HCT116 (cell line): ENCODE data around the gene ANTXRL. TPM values are rescaled to one million over a fixed set of nuclear protein-coding genes. Genes with fewer than 3 reads are reported as not detected.

Source experiments
- ATAC-seq: fragments of 200-7000 bp; cut with Tn5 transposase; 2 replicates; pipeline ENCODE4 v1.9.1; 2020; ENCODE audit warnings: mild to moderate bottlenecking, moderate library complexity
- BruUV-seq: library from RNA; stranded (reverse); fragments of 400-500 nt; replicated peaks from 2 replicates; lab custom pipeline; 2021; lab: Mats Ljungman, UMichigan
- CTCF ChIA-PET: fragments of 300-600 bp; sonication (Branson Sonifier 250); formaldehyde crosslinking; loops from one replicate; lab custom pipeline; 2021; ENCODE audit warnings: antibody characterized with exemption; lab: Charles Lee
- POLR2A ChIA-PET: fragments of 300-600, 350-600 bp; sonication (Branson Sonifier 250); formaldehyde crosslinking; loops from one replicate; lab custom pipeline; 2021; ENCODE audit warnings: antibody characterized with exemption; lab: Charles Lee
- RAD21 ChIA-PET, 2 experiments: fragments of 300-600 bp; sonication (Branson Sonifier 250); formaldehyde crosslinking; loops; one replicate each; lab custom pipeline; 2023; ENCODE audit warnings: low total read pairs in 2 of 2; ENCODE audit not compliant: uncharacterized antibody in 2 of 2, unreplicated experiment in 2 of 2, low non-redundant PET in 1 of 2; lab: Charles Lee
- DNase-seq: peaks from one replicate; pipeline ENCODE4 v3.0.0-alpha.2; 2010; ENCODE audit warnings: low read depth, low spot score
- H2AFZ ChIP-seq: fragments of 200-600 bp; shearing (Covaris generic), sonication (generic); 2 replicates; pipeline ENCODE4 v1.6.1; 2017; ENCODE audit warnings: low read depth, mixed run types, mixed read lengths, antibody characterized with exemption, low read length; ENCODE audit not compliant: poor library complexity, severe bottlenecking
- H3K27ac ChIP-seq: 2 replicates; pipeline ENCODE4 v1.5.1; 2012; ENCODE audit warnings: low read depth, low read length
- H3K27me3 ChIP-seq: fragments of 200-600 bp; sonication (generic); 2 replicates; pipeline ENCODE4 v1.6.1; 2016; ENCODE audit warnings: mixed run types, low read length, mixed read lengths; ENCODE audit not compliant: insufficient read depth
- H3K36me3 ChIP-seq, 2 experiments: fragments of 200-500 bp in 1 of 2; fragments of 200-600 bp in 1 of 2; sonication (Bioruptor generic) in 1 of 2; sonication (generic) in 1 of 2; 2 replicates each; pipeline versions ENCODE4 v1.5.1 to v1.6.1; 2014 to 2016; ENCODE audit warnings: low read length in 2 of 2, inconsistent platforms in 1 of 2, mixed read lengths in 1 of 2, mixed run types in 1 of 2; ENCODE audit not compliant: insufficient read depth in 2 of 2, control insufficient read depth in 1 of 2
- H3K4me1 ChIP-seq, 2 experiments: fragments of 200-600 bp in 1 of 2; sonication (generic) in 1 of 2; 2 replicates each; pipeline versions ENCODE4 v1.5.1 to v1.6.1; 2012 to 2017; ENCODE audit warnings: low read length in 2 of 2, inconsistent platforms in 1 of 2, mild to moderate bottlenecking in 1 of 2, mixed read lengths in 1 of 2, mixed run types in 1 of 2, moderate library complexity in 1 of 2; ENCODE audit not compliant: insufficient read depth in 2 of 2, control insufficient read depth in 1 of 2
- H3K4me2 ChIP-seq: fragments of 200-600 bp; sonication (generic); 2 replicates; pipeline ENCODE4 v1.6.1; 2017; ENCODE audit warnings: mixed run types, low read length, mixed read lengths
- H3K4me3 ChIP-seq, 2 experiments: fragments of 200-600 bp in 1 of 2; sonication (generic) in 1 of 2; replicated peaks in 1 of 2; 2 replicates each; pipeline ENCODE4 v1.5.1; 2011 to 2016; ENCODE audit warnings: low read length in 2 of 2, control low read depth in 1 of 2, low read depth in 1 of 2, mild to moderate bottlenecking in 1 of 2, mixed read lengths in 1 of 2, mixed run types in 1 of 2
- H3K79me2 ChIP-seq: fragments of 200-600 bp; sonication (generic); 2 replicates; pipeline ENCODE4 v1.6.1; 2017; ENCODE audit warnings: mild to moderate bottlenecking, mixed run types, low read length, moderate library complexity, mixed read lengths; ENCODE audit not compliant: insufficient read depth
- H3K9ac ChIP-seq: fragments of 200-600 bp; sonication (generic); 2 replicates; pipeline ENCODE4 v1.6.1; 2016; ENCODE audit warnings: low read length, mixed read lengths
- H3K9me2 ChIP-seq: fragments of 200-600 bp; sonication (generic), shearing (Covaris generic); 2 replicates; pipeline ENCODE4 v1.6.1; 2017; ENCODE audit warnings: mixed run types, mild to moderate bottlenecking, moderate library complexity; ENCODE audit not compliant: insufficient read depth
- H3K9me3 ChIP-seq, 2 experiments: fragments of 200-500 bp in 1 of 2; fragments of 200-600 bp in 1 of 2; sonication (Bioruptor generic) in 1 of 2; sonication (generic) in 1 of 2; 2 replicates each; pipeline ENCODE4 v1.6.1; 2014 to 2017; ENCODE audit warnings: low read length in 2 of 2, mixed read lengths in 2 of 2, inconsistent platforms in 1 of 2, low read depth in 1 of 2, mild to moderate bottlenecking in 1 of 2, mixed run types in 1 of 2, moderate library complexity in 1 of 2; ENCODE audit not compliant: control insufficient read depth in 1 of 2, insufficient read depth in 1 of 2
- H4K20me1 ChIP-seq: fragments of 200-600 bp; sonication (generic), shearing (Covaris generic); 2 replicates; pipeline ENCODE4 v1.6.1; 2017; ENCODE audit warnings: mixed run types, mild to moderate bottlenecking, moderate library complexity; ENCODE audit not compliant: insufficient read depth
- ATF3 ChIP-seq: IDR thresholded peaks from 2 replicates; pipeline ENCODE4 v1.6.1; 2012
- CEBPB ChIP-seq: IDR thresholded peaks from 2 replicates; pipeline ENCODE4 v1.6.1; 2012; ENCODE audit warnings: low read depth
- ELF1 ChIP-seq: IDR thresholded peaks from 2 replicates; pipeline ENCODE4 v1.6.1; 2012; ENCODE audit warnings: low read depth, borderline replicate concordance
- EZH2 ChIP-seq: fragments of 200-600 bp; sonication (generic); IDR thresholded peaks from 2 replicates; pipeline ENCODE4 v1.6.1; 2017; ENCODE audit warnings: antibody characterized with exemption, mixed run types
- FOSL1 ChIP-seq: IDR thresholded peaks from 2 replicates; pipeline ENCODE4 v1.6.1; 2012; ENCODE audit warnings: low read depth
- JUND ChIP-seq: IDR thresholded peaks from 2 replicates; pipeline ENCODE4 v1.6.1; 2012
- POLR2AphosphoS5 ChIP-seq: IDR thresholded peaks from 2 replicates; pipeline ENCODE4 v1.6.1; 2011; ENCODE audit warnings: mild to moderate bottlenecking, low read depth, low read length, moderate library complexity
- SIN3A ChIP-seq: IDR thresholded peaks from 2 replicates; pipeline ENCODE4 v1.6.1; 2012; ENCODE audit warnings: low read depth
- SP1 ChIP-seq: IDR thresholded peaks from 2 replicates; pipeline ENCODE4 v1.6.1; 2012; ENCODE audit warnings: low read depth
- TCF7L2 ChIP-seq: IDR thresholded peaks from 2 replicates; pipeline ENCODE4 v1.7.0; 2011; ENCODE audit warnings: borderline replicate concordance, inconsistent platforms; ENCODE audit not compliant: insufficient read depth, insufficient read length; ENCODE audit errors: extremely low read depth
- ZFX ChIP-seq: fragments of 450-650 bp; IDR thresholded peaks from 2 replicates; pipeline ENCODE4 v1.6.1; 2017
- intact Hi-C: fragments of 100-400 bp; cut with micrococcal nuclease; formaldehyde crosslinking; loops from 2 replicates; pipeline ENCODE4 v1.10.0; 2022
- total RNA-seq: library from RNA; stranded (reverse); gene quantifications from one replicate; pipeline ENCODE4 v1.2.1, GENCODE V29; 2021; ENCODE audit not compliant: unreplicated experiment
- TF ChIP-seq, protein P1 (sequence below): IDR thresholded peaks from 2 replicates; pipeline ENCODE4 v1.6.1; 2011; ENCODE audit warnings: mild to moderate bottlenecking, low read length, moderate library complexity; ENCODE audit not compliant: insufficient replicate concordance; ENCODE audit errors: extremely low read depth
- TF ChIP-seq, protein P2 (sequence below), 3 experiments: fragments of 200-600 bp in 1 of 3; sonication (generic) in 1 of 3; IDR thresholded peaks in 2 of 3; conservative IDR thresholded peaks in 1 of 3; 2 replicates each; pipeline ENCODE4 v1.5.1; 2012 to 2017; ENCODE audit warnings: low read depth in 2 of 3, low read length in 2 of 3, antibody characterized with exemption in 1 of 3, borderline replicate concordance in 1 of 3, control low read depth in 1 of 3, mild to moderate bottlenecking in 1 of 3, mixed read lengths in 1 of 3, mixed run types in 1 of 3, moderate library complexity in 1 of 3; ENCODE audit not compliant: insufficient read depth in 1 of 3

The ANTXRL gene
- total RNA-seq, 1 experiment from 2014 or later = not detected

GRCh38 chr10:46319389-46319788 lies 32.6 kb downstream of the ANTXRL start:
- Histone ChIP-seq H3K27ac (no peak overlapping the region), H3K79me2 (no peaks in the 10 kb centered on the region), H3K27me3 (no peaks in the 10 kb centered on the region), H3K36me3 (no peaks in the 10 kb centered on the region), H3K4me3 (no peak overlapping the region), H4K20me1 (no peaks in the 10 kb centered on the region), H2AFZ (no peak overlapping the region), H3K9ac (no peak overlapping the region), H3K4me1 (peaks cover 0 to 11% of the 10 kb centered on the region in 2 experiments; a peak in 1 of 4 replicates), H3K9me3 (no peaks in the 10 kb centered on the region), H3K4me2 (no peak overlapping the region), H3K9me2 (no peaks in the 10 kb centered on the region)
- ChIA-PET RAD21 (no interaction called here), CTCF (no interaction called here), POLR2A (no interaction called here)
- intact Hi-C loops = no loop called here
- no TSS peak for BruUV-seq
- ATAC-seq (no peak), DNase-seq (no peak)
- no peak for TF ChIP-seq JUND
- no peak for TF ChIP-seq ZFX
- no peak for TF ChIP-seq FOSL1
- TF ChIP-seq TCF7L2 = no peak
- TF ChIP-seq, protein P1, sequence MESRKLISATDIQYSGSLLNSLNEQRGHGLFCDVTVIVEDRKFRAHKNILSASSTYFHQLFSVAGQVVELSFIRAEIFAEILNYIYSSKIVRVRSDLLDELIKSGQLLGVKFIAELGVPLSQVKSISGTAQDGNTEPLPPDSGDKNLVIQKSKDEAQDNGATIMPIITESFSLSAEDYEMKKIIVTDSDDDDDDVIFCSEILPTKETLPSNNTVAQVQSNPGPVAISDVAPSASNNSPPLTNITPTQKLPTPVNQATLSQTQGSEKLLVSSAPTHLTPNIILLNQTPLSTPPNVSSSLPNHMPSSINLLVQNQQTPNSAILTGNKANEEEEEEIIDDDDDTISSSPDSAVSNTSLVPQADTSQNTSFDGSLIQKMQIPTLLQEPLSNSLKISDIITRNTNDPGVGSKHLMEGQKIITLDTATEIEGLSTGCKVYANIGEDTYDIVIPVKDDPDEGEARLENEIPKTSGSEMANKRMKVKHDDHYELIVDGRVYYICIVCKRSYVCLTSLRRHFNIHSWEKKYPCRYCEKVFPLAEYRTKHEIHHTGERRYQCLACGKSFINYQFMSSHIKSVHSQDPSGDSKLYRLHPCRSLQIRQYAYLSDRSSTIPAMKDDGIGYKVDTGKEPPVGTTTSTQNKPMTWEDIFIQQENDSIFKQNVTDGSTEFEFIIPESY = no peak
- TF ChIP-seq SP1 = no peak
- no peak for TF ChIP-seq ATF3
- no peak for TF ChIP-seq ELF1
- no peak for TF ChIP-seq CEBPB
- TF ChIP-seq EZH2 = no peak
- no peak for TF ChIP-seq POLR2AphosphoS5
- TF ChIP-seq, protein P2, sequence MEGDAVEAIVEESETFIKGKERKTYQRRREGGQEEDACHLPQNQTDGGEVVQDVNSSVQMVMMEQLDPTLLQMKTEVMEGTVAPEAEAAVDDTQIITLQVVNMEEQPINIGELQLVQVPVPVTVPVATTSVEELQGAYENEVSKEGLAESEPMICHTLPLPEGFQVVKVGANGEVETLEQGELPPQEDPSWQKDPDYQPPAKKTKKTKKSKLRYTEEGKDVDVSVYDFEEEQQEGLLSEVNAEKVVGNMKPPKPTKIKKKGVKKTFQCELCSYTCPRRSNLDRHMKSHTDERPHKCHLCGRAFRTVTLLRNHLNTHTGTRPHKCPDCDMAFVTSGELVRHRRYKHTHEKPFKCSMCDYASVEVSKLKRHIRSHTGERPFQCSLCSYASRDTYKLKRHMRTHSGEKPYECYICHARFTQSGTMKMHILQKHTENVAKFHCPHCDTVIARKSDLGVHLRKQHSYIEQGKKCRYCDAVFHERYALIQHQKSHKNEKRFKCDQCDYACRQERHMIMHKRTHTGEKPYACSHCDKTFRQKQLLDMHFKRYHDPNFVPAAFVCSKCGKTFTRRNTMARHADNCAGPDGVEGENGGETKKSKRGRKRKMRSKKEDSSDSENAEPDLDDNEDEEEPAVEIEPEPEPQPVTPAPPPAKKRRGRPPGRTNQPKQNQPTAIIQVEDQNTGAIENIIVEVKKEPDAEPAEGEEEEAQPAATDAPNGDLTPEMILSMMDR (IDR thresholded peaks at IDR 0.05 in 2 of 3, conservative IDR thresholded peaks at IDR 0.05 in 1 of 3; ENCODE audit: borderline replicate concordance in 1 of 3, insufficient read depth in 1 of 3, low read depth in 2 of 3, low read length in 2 of 3) = no peak
- no peak for TF ChIP-seq SIN3A
